GM06990 (cell line): ENCODE data around the gene ZP2.

ENCODE experiments used
- DNase-seq: peaks from one replicate; pipeline ENCODE4 v3.0.0-alpha.2; 2011; ENCODE audit not compliant: insufficient read length; ENCODE audit errors: extremely low read depth
- H3K27me3 ChIP-seq: replicated peaks from 2 replicates; pipeline ENCODE4 v1.6.0; 2011; ENCODE audit warnings: low read length; ENCODE audit not compliant: control insufficient read depth, insufficient read depth
- H3K36me3 ChIP-seq: 2 replicates; pipeline ENCODE4 v1.5.1; 2011; ENCODE audit warnings: low read length; ENCODE audit not compliant: control insufficient read depth, insufficient read depth
- H3K4me3 ChIP-seq: replicated peaks from 2 replicates; pipeline ENCODE4 v1.5.1; 2011; ENCODE audit warnings: low read depth, mild to moderate bottlenecking, control low read depth, low read length
- CTCF ChIP-seq: IDR thresholded peaks from 2 replicates; pipeline ENCODE4 v1.5.1; 2011; ENCODE audit warnings: low read length, control low read depth, mild to moderate bottlenecking, inconsistent platforms; ENCODE audit not compliant: insufficient read depth, poor library complexity, severe bottlenecking

The ZP2 gene

GRCh38 chr16:21244518-21245215 lies 33.3 kb upstream of the ZP2 start:
- no peak for DNase-seq
- Histone ChIP-seq H3K27me3 (no peaks in the 10 kb centered on the region; the same call in 1 of the 2 replicates), H3K36me3 (no peaks in the 10 kb centered on the region), H3K4me3 (no peak overlapping the region)
- no peak for TF ChIP-seq CTCF

- H3K36me3 ChIP-seq: no peaks in the 10 kb centered on the region
- TF ChIP-seq CTCF: no peak
- no peaks in the 10 kb centered on the region; the same call in 1 of the 2 replicates for H3K27me3 ChIP-seq
- DNase-seq: no peak
- H3K4me3 ChIP-seq: no peak overlapping the region
Observed at GRCh38 chr16:21242756-21243155, 31.4 kb upstream of the ZP2 start.

- Histone ChIP-seq H3K4me3 (no peak overlapping the region), H3K36me3 (no peaks in the 10 kb centered on the region), H3K27me3 (no peaks in the 10 kb centered on the region)
- no peak for DNase-seq
- TF ChIP-seq CTCF: no peak
Observed at GRCh38 chr16:21239646-21240045, 28.3 kb upstream of the ZP2 start.

- Histone ChIP-seq H3K27me3 (no peaks in the 10 kb centered on the region), H3K4me3 (no peak overlapping the region), H3K36me3 (no peaks in the 10 kb centered on the region)
- no peak for TF ChIP-seq CTCF
- no peak for DNase-seq
Observed at GRCh38 chr16:21236831-21237230, 25.5 kb upstream of the ZP2 start.

GRCh38 chr16:21235199-21235585 lies 23.8 kb upstream of the ZP2 start:
- DNase-seq: no peak
- TF ChIP-seq CTCF: no peak
- no peaks in the 10 kb centered on the region for H3K27me3 ChIP-seq
- H3K36me3 ChIP-seq: no peaks in the 10 kb centered on the region
- no peak overlapping the region for H3K4me3 ChIP-seq

- TF ChIP-seq CTCF: no peak
- DNase-seq: no peak
- no peak within 1 kb of the TSS for H3K4me3 ChIP-seq
- H3K36me3 ChIP-seq: no peaks in the 10 kb centered on the region
- no peaks in the 10 kb centered on the region for H3K27me3 ChIP-seq
Observed at GRCh38 chr16:21233521-21234150, 22.3 kb upstream of the ZP2 start, which contains the start of gene ANKS4B. TSS of gene ANKS4B (plus strand) at chr16:21233699. CDS start at chr16:21233738, 39 bp downstream.
